ENCODE results near the gene ZNF460.

Gene ZNF460

DNA sequence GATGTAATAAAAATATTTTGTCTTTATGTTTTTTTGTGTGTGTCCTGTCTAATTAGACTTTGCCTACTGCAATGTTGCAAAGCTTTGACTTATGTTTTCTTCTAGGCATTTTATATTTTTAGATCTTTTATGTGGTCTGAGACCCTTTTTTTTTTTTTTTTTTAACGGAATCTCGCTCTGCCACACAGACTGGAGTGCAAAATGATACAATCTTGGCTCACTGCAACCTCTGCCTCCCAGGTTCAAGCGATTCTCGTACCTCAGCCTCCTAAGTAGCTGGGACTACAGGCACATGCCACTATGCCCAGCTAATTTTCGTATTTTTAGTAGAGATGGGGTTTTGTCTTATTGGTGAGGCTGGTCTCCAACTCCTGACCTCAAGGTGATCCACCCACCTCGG lies 62.3 kb downstream of the ZNF460 start:
- DNase-seq (ENCODE audit: low read depth in 2 of 2), result no peak

Measured in activated CD8-positive, alpha-beta memory T cell treated with anti-CD3 and anti-CD28 coated beads for 4 hours (primary cell).